A549 (cell line): ENCODE measurements around the gene CFAP58. TPM values are rescaled to one million over a fixed set of nuclear protein-coding genes. Genes with fewer than 3 reads are reported as not detected.
A peak's percentile ranks its signal among the peaks of the same experiment; 100 is the strongest.

ENCODE experiments used
- ATAC-seq, 2 experiments: fragments of 200-7000 bp in 1 of 2; fragments of >200 bp in 1 of 2; cut with Nextera tagmentation in 1 of 2; cut with Tn5 transposase in 1 of 2; 3 replicates each; pipeline versions ENCODE4 v1.8.0 to v1.9.1; 2018 to 2020; ENCODE audit warnings: mild to moderate bottlenecking in 1 of 2, moderate library complexity in 1 of 2
- CTCF ChIA-PET: fragments of 300-600 bp; sonication (Branson Sonifier 250); formaldehyde crosslinking; extraction: SDS; loops from one replicate; lab custom pipeline; 2021; ENCODE audit warnings: antibody characterized with exemption, inconsistent platforms; lab: Yijun Ruan, JAX
- POLR2A ChIA-PET: fragments of 350-600 bp; formaldehyde crosslinking; extraction: SDS; loops from one replicate; lab custom pipeline; 2021; ENCODE audit warnings: antibody characterized with exemption, inconsistent platforms; lab: Yijun Ruan, JAX
- DNase-seq, 2 experiments: peaks; one replicate each; pipeline versions ENCODE4 v3.0.0 to v3.0.0-alpha.2; 2011 to 2016; ENCODE audit warnings: low read depth in 1 of 2, low spot score in 1 of 2
- FAIRE-seq: peaks from 2 replicates; lab custom pipeline; 2011; peaks lifted over from hg19 to GRCh38; lab: Jason Lieb, UNC
- H3K27ac ChIP-seq, 2 experiments: fragments of >200 bp; sonication (Bioruptor Twin); formaldehyde crosslinking; 3 replicates each; pipeline ENCODE4 v1.5.1; 2016 to 2017
- H3K4me1 ChIP-seq: fragments of >200 bp; sonication (Bioruptor Twin); formaldehyde crosslinking; 3 replicates; pipeline ENCODE4 v1.6.1; 2016
- H3K4me2 ChIP-seq: fragments of >200 bp; sonication (Bioruptor Twin); formaldehyde crosslinking; 3 replicates; pipeline ENCODE4 v1.6.1; 2016
- H3K4me3 ChIP-seq: fragments of >200 bp; sonication (Bioruptor Twin); formaldehyde crosslinking; 3 replicates; pipeline ENCODE4 v1.5.1; 2016
- H3K9me3 ChIP-seq: fragments of >200 bp; sonication (Bioruptor Twin); formaldehyde crosslinking; 3 replicates; pipeline ENCODE4 v1.6.1; 2016
- ATOH8 ChIP-seq: fragments of 250-450 bp; sonication (Bioruptor Pico); IDR thresholded peaks from 2 replicates; pipeline ENCODE4 v1.5.0; 2020; ENCODE audit warnings: low read depth, mild to moderate bottlenecking, moderate library complexity
- CBX2 ChIP-seq: fragments of 200-600 bp; sonication (generic); IDR thresholded peaks from 2 replicates; pipeline ENCODE4 v1.6.1; 2016; ENCODE audit warnings: low read depth, mild to moderate bottlenecking, borderline replicate concordance
- CEBPB ChIP-seq, 2 experiments: fragments of >200 bp in 1 of 2; sonication (Bioruptor Twin) in 1 of 2; formaldehyde crosslinking in 1 of 2; IDR thresholded peaks; 2 replicates each; pipeline ENCODE4 v1.6.1; 2012 to 2016
- CHD4 ChIP-seq: fragments of 200-600 bp; sonication (generic); IDR thresholded peaks from 2 replicates; pipeline ENCODE4 v1.6.1; 2016; ENCODE audit warnings: antibody characterized with exemption, mild to moderate bottlenecking, borderline replicate concordance
- EHF ChIP-seq: fragments of 250-450 bp; sonication (Bioruptor Pico); IDR thresholded peaks from 2 replicates; pipeline ENCODE4 v1.5.0; 2020; ENCODE audit warnings: mild to moderate bottlenecking
- EHMT2 ChIP-seq: fragments of 200-600 bp; sonication (generic); IDR thresholded peaks from 2 replicates; pipeline ENCODE4 v1.6.1; 2016; ENCODE audit warnings: antibody characterized with exemption, low read depth, mild to moderate bottlenecking, moderate library complexity
- EP300 ChIP-seq, 2 experiments: fragments of >200 bp; sonication (Bioruptor Twin); formaldehyde crosslinking; IDR thresholded peaks; 2 replicates in 1 of 2; 3 replicates in 1 of 2; pipeline ENCODE4 v1.6.1; 2016 to 2017
- FOSB ChIP-seq: fragments of 250-450 bp; sonication (Bioruptor Pico); IDR thresholded peaks from 2 replicates; pipeline ENCODE4 v1.5.0; 2020; ENCODE audit warnings: mild to moderate bottlenecking, moderate library complexity
- FOSL2 ChIP-seq, 2 experiments: fragments of 450-650 bp in 1 of 2; fragments of >200 bp in 1 of 2; sonication (Bioruptor Twin) in 1 of 2; formaldehyde crosslinking; IDR thresholded peaks; 2 replicates each; pipeline versions ENCODE4 v1.5.0 to v1.6.1; 2016 to 2020; ENCODE audit warnings: mild to moderate bottlenecking in 1 of 2, moderate library complexity in 1 of 2
- FOXS1 ChIP-seq: fragments of 250-450 bp; sonication (Bioruptor Pico); IDR thresholded peaks from 2 replicates; pipeline ENCODE4 v1.5.0; 2020; ENCODE audit warnings: mild to moderate bottlenecking, moderate library complexity
- GATA3 ChIP-seq: IDR thresholded peaks from 2 replicates; pipeline ENCODE4 v1.6.1; 2012; ENCODE audit warnings: borderline replicate concordance
- HDAC2 ChIP-seq: fragments of 200-600 bp; sonication (generic); IDR thresholded peaks from 2 replicates; pipeline ENCODE4 v1.6.1; 2016
- HOXB13 ChIP-seq: fragments of 250-450 bp; sonication (Bioruptor Pico); IDR thresholded peaks from 2 replicates; pipeline ENCODE4 v1.5.0; 2020; ENCODE audit warnings: low read depth, mild to moderate bottlenecking, moderate library complexity
- HOXB5 ChIP-seq: fragments of 250-450 bp; sonication (Bioruptor Pico); IDR thresholded peaks from 2 replicates; pipeline ENCODE4 v1.5.0; 2020; ENCODE audit warnings: mild to moderate bottlenecking, moderate library complexity
- JUN ChIP-seq, 2 experiments: fragments of >200 bp; sonication (Bioruptor Twin); formaldehyde crosslinking; IDR thresholded peaks; 2 replicates in 1 of 2; 3 replicates in 1 of 2; pipeline ENCODE4 v1.6.1; 2016 to 2017
- KDM5A ChIP-seq: fragments of 200-600 bp; sonication (generic); IDR thresholded peaks from 2 replicates; pipeline ENCODE4 v1.6.1; 2016; ENCODE audit warnings: antibody characterized with exemption, mild to moderate bottlenecking
- MAX ChIP-seq: IDR thresholded peaks from 2 replicates; pipeline ENCODE4 v1.6.1; 2012
- MAZ ChIP-seq: fragments of 150-350 bp; IDR thresholded peaks from 2 replicates; pipeline ENCODE4 v1.6.1; 2014; ENCODE audit warnings: antibody characterized with exemption, low read depth, low read length, borderline replicate concordance
- NFE2L2 ChIP-seq: fragments of 150-350 bp; conservative IDR thresholded peaks from 2 replicates; pipeline ENCODE4 v1.6.1; 2014; ENCODE audit warnings: low read length
- NPAS2 ChIP-seq: fragments of 250-450 bp; sonication (Bioruptor Pico); IDR thresholded peaks from 2 replicates; pipeline ENCODE4 v1.8.0; 2022; ENCODE audit warnings: mild to moderate bottlenecking, moderate library complexity, borderline replicate concordance
- NR3C1 ChIP-seq: fragments of >200 bp; sonication (Bioruptor Twin); formaldehyde crosslinking; IDR thresholded peaks from 3 replicates; pipeline ENCODE4 v1.6.1; 2017
- PBX3 ChIP-seq: IDR thresholded peaks from 2 replicates; pipeline ENCODE4 v1.6.1; 2012
- PHF8 ChIP-seq: fragments of 200-600 bp; sonication (generic); IDR thresholded peaks from 2 replicates; pipeline ENCODE4 v1.6.1; 2016; ENCODE audit warnings: low read depth, mild to moderate bottlenecking, antibody characterized with exemption, moderate library complexity, borderline replicate concordance
- POLR2A ChIP-seq: IDR thresholded peaks from 2 replicates; pipeline ENCODE4 v1.6.1; 2012; ENCODE audit warnings: mild to moderate bottlenecking, low read length
- POLR2AphosphoS2 ChIP-seq: conservative IDR thresholded peaks from 2 replicates; pipeline ENCODE4 v1.6.1; 2012; ENCODE audit warnings: low read length, improper control_type of control experiment, inconsistent platforms
- RARB ChIP-seq: fragments of 250-450 bp; sonication (Bioruptor Pico); IDR thresholded peaks from 2 replicates; pipeline ENCODE4 v1.8.0; 2021; ENCODE audit warnings: mild to moderate bottlenecking, moderate library complexity
- SMC3 ChIP-seq: fragments of >200 bp; sonication (Bioruptor Twin); formaldehyde crosslinking; IDR thresholded peaks from 3 replicates; pipeline ENCODE4 v1.6.1; 2018; ENCODE audit warnings: inconsistent platforms
- TP53 ChIP-seq: fragments of 250-450 bp; sonication (Bioruptor Pico); IDR thresholded peaks from 2 replicates; pipeline ENCODE4 v1.5.0; 2021; ENCODE audit warnings: mild to moderate bottlenecking, moderate library complexity
- ZC3H11A ChIP-seq: fragments of 450-650 bp; IDR thresholded peaks from 2 replicates; pipeline ENCODE4 v1.6.1; 2014; ENCODE audit warnings: antibody characterized with exemption, mild to moderate bottlenecking
- ZFP36 ChIP-seq: fragments of 450-650 bp; IDR thresholded peaks from 2 replicates; pipeline ENCODE4 v1.6.1; 2014; ENCODE audit warnings: borderline replicate concordance; ENCODE audit not compliant: partially characterized antibody
- ZNF302 ChIP-seq: fragments of 250-450 bp; sonication (Bioruptor Pico); IDR thresholded peaks from 2 replicates; pipeline ENCODE4 v1.9.0; 2021; ENCODE audit warnings: inconsistent platforms, mild to moderate bottlenecking, moderate library complexity
- ZSCAN20 ChIP-seq: fragments of 250-450 bp; sonication (Bioruptor Pico); IDR thresholded peaks from 2 replicates; pipeline ENCODE4 v1.8.0; 2022; ENCODE audit warnings: mild to moderate bottlenecking, moderate library complexity
- WGBS: methylation state at CpG from one replicate; pipeline ENCODE4 v1.1.6; 2017; ENCODE audit errors: missing lambda C conversion rate; 5-methylcytosine and 5-hydroxymethylcytosine counted together
- polyA plus RNA-seq, 4 experiments: library from polyadenylated mRNA; depleted of rRNA in 3 of 4; stranded (reverse); fragments of >200 nt; fragmentation: RNase III in 1 of 4; extraction: RNeasy Plus Mini Kit Qiagen cat#74134 plus additional on column Dnase treatment in 1 of 4; gene quantifications; 2 replicates in 3 of 4; 3 replicates in 1 of 4; pipeline ENCODE4 v1.2.3, GENCODE V29; 2011 to 2017

The CFAP58 gene
- polyA plus RNA-seq, 2 of the 4 experiments (the other 2 are of a cell fraction): 0.22 to 0.25 TPM

GRCh38 chr10:104391969-104392296 lies 38.3 kb downstream of the CFAP58 start:
- CTCF ChIA-PET: interaction anchor here (3.0 kb wide), 1 partner anchor 15 kb away, joined by 10 read pairs; no protein-coding TSS in a partner anchor
- TF ChIP-seq ZNF302 (CRISPR knock-in tag) (no peak), EHMT2 (no peak), JUN (IDR thresholded peaks at IDR 0.05) (no peak), PHF8 (no peak), FOSB (CRISPR knock-in tag) (no peak), EP300 (IDR thresholded peaks at IDR 0.05) (no peak)
- Histone ChIP-seq H3K9me3 (no peaks in the 10 kb centered on the region), H3K4me1 (peaks cover 7% of the 10 kb centered on the region; the same call in 1 of the 3 replicates), H3K4me3 (no peak overlapping the region), H3K27ac (no peak overlapping the region), H3K4me2 (peak overlapping the region; percentile 49; the same call in 2 of the 3 replicates)
- DNase-seq (no peak), ATAC-seq (no peak), FAIRE-seq (no peak)
- POLR2A ChIA-PET: no interaction called here
- 5% methylated on average over 1 of the region's 1 CpG for WGBS

GRCh38 chr10:104393387-104393786 lies 39.8 kb downstream of the CFAP58 start:
- CTCF ChIA-PET: interaction anchor here (0.7 to 3.0 kb wide), 3 partner anchors 10 to 13 kb away, joined by 3 to 10 read pairs (median 3); no protein-coding TSS in a partner anchor
- no peak for DNase-seq
- Histone ChIP-seq H3K4me3 (no peak overlapping the region), H3K4me1 (peaks cover 7% of the 10 kb centered on the region; the same call in 1 of the 3 replicates), H3K4me2 (no peak overlapping the region), H3K27ac (no peak overlapping the region), H3K9me3 (no peaks in the 10 kb centered on the region)
- ATAC-seq: no peak
- 54% methylated on average over 5 of the region's 5 CpGs for WGBS
- TF ChIP-seq PBX3: no peak
- TF ChIP-seq ZC3H11A: no peak
- no peak for TF ChIP-seq FOSB (CRISPR knock-in tag)
- TF ChIP-seq NPAS2: no peak
- no peak for TF ChIP-seq EHF (CRISPR knock-in tag)
- no peak for TF ChIP-seq MAZ
- TF ChIP-seq HDAC2: no peak
- no peak for TF ChIP-seq GATA3
- TF ChIP-seq CBX2: no peak
- no peak for TF ChIP-seq SMC3
- no peak for TF ChIP-seq JUN (IDR thresholded peaks at IDR 0.05)
- TF ChIP-seq ATOH8: no peak
- TF ChIP-seq NFE2L2: no peak
- no peak for TF ChIP-seq RARB (CRISPR knock-in tag)
- no peak for TF ChIP-seq NR3C1
- no peak for TF ChIP-seq HOXB13 (CRISPR knock-in tag)
- no peak for TF ChIP-seq POLR2A
- no peak for TF ChIP-seq TP53 (CRISPR knock-in tag)
- no peak for TF ChIP-seq HOXB5 (CRISPR knock-in tag)
- TF ChIP-seq, all 56 proteins: peak for 0
- POLR2A ChIA-PET: no interaction called here
- FAIRE-seq: no peak

GRCh38 chr10:104396581-104396980 lies 42.9 kb downstream of the CFAP58 start:
- CTCF ChIA-PET: interaction anchor here (2.6 kb wide), 1 partner anchor 10 kb away, joined by 12 read pairs; no protein-coding TSS in a partner anchor
- FAIRE-seq (no peak), DNase-seq (no peak)
- Histone ChIP-seq H3K4me1 (peaks cover 2% of the 10 kb centered on the region; the same call in 1 of the 3 replicates), H3K9me3 (no peaks in the 10 kb centered on the region)
- 25% methylated on average over 2 of the region's 2 CpGs for WGBS
- POLR2A ChIA-PET: no interaction called here
- TF ChIP-seq GATA3: no peak
- TF ChIP-seq HOXB13 (CRISPR knock-in tag): no peak
- TF ChIP-seq NPAS2: no peak
- no peak for TF ChIP-seq HDAC2
- no peak for TF ChIP-seq CEBPB (IDR thresholded peaks at IDR 0.05)
- TF ChIP-seq MAX: no peak
- TF ChIP-seq POLR2AphosphoS2: no peak
- no peak for TF ChIP-seq HOXB5 (CRISPR knock-in tag)
- TF ChIP-seq SMC3: no peak
- no peak for TF ChIP-seq PBX3
- no peak for TF ChIP-seq FOXS1 (CRISPR knock-in tag)
- no peak for TF ChIP-seq CHD4
- TF ChIP-seq RARB (CRISPR knock-in tag): no peak
- no peak for TF ChIP-seq ZSCAN20 (CRISPR knock-in tag)
- no peak for TF ChIP-seq FOSL2 (IDR thresholded peaks at IDR 0.05)
- TF ChIP-seq FOSL2 (CRISPR knock-in tag; IDR thresholded peaks at IDR 0.05): no peak
- no peak for TF ChIP-seq CBX2
- TF ChIP-seq KDM5A: no peak
- no peak for TF ChIP-seq ZFP36
- TF ChIP-seq, all 56 proteins: peak for 0
- ATAC-seq: no peak
- H3K4me2 ChIP-seq: no peak overlapping the region
- no peak overlapping the region for H3K27ac ChIP-seq
- no peak overlapping the region for H3K4me3 ChIP-seq
